ENCODE data around the gene KCNC4. TPM values are rescaled to one million over a fixed set of nuclear protein-coding genes. Genes with fewer than 3 reads are reported as not detected.

The KCNC4 gene
- total RNA-seq, 5 donors from 2014 or later (not counting 1 experiment from before 2014, with no cell fraction given) = 11.0 to 19.4 (median 15.0) TPM

Other genes starting within 250 kb of the KCNC4 start
- 10 to 100 TPM; 23.0 to 41.6 (median 38.9) TPM for gene AHCYL1, start 225.5 kb upstream of the KCNC4 start, total RNA-seq
- gene STRIP1, start 175.7 kb upstream of the KCNC4 start, total RNA-seq = 10 to 100 TPM; 70.6 to 87.2 (median 73.3) TPM
- gene ALX3, start 139.6 kb upstream of the KCNC4 start, total RNA-seq = not detected
- not detected for gene UBL4B, start 97.9 kb upstream of the KCNC4 start, total RNA-seq
- gene SLC6A17, start 59.8 kb upstream of the KCNC4 start, total RNA-seq = not detected
- gene RBM15, start 129.1 kb downstream of the KCNC4 start, total RNA-seq = 10 to 100 TPM; 41.1 to 46.0 (median 43.7) TPM
- gene SLC16A4, start 180.7 kb downstream of the KCNC4 start, total RNA-seq = under 1 TPM; 0.23 to 0.70 (median 0.35) TPM
- 10 to 100 TPM; 60.0 to 68.6 (median 67.0) TPM for gene LAMTOR5, start 197.4 kb downstream of the KCNC4 start, total RNA-seq
- gene PROK1, start 240.8 kb downstream of the KCNC4 start, total RNA-seq = under 1 TPM in 1 of 5 donors, not detected in 4; 0.20 TPM